ENCODE data around the gene DMD.

DNA sequence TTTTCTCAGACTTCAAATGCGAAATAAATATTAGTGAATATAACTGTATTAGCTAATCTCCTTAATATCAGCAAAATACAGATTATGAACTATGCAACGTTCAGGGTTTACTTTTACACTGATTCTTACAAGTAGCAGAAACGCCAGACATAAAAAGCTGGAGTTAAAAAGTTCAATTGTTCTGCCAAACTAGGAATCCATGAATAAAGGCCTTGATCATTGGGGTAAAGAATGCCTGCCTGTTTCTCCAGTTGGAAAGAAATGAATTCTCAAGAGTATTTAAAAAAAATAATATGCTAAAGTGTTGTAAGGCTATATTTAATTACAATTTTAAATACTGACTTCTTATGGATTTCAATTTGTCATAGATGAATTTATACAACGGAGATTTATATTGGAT lies 612.2 kb downstream of the DMD start:
- no peak for TF ChIP-seq EZH2 (IDR thresholded peaks at IDR 0.05; ENCODE audit: low read depth)
- TF ChIP-seq, protein P1, sequence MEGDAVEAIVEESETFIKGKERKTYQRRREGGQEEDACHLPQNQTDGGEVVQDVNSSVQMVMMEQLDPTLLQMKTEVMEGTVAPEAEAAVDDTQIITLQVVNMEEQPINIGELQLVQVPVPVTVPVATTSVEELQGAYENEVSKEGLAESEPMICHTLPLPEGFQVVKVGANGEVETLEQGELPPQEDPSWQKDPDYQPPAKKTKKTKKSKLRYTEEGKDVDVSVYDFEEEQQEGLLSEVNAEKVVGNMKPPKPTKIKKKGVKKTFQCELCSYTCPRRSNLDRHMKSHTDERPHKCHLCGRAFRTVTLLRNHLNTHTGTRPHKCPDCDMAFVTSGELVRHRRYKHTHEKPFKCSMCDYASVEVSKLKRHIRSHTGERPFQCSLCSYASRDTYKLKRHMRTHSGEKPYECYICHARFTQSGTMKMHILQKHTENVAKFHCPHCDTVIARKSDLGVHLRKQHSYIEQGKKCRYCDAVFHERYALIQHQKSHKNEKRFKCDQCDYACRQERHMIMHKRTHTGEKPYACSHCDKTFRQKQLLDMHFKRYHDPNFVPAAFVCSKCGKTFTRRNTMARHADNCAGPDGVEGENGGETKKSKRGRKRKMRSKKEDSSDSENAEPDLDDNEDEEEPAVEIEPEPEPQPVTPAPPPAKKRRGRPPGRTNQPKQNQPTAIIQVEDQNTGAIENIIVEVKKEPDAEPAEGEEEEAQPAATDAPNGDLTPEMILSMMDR (conservative IDR thresholded peaks at IDR 0.05): no peak
